GM12878 (cell line): ENCODE results near the gene PREX1. TPM values are rescaled to one million over a fixed set of nuclear protein-coding genes. Genes with fewer than 3 reads are reported as not detected.

Experiments used
- ATAC-seq: fragments of 200-7000 bp; cut with Tn5 transposase; 3 replicates; pipeline ENCODE4 v1.9.1; 2020; ENCODE audit warnings: mild to moderate bottlenecking, moderate library complexity
- BruUV-seq: library from RNA; stranded (reverse); fragments of 400-500 nt; replicated peaks from 2 replicates; lab custom pipeline; 2021; lab: Mats Ljungman, UMichigan
- CTCF ChIA-PET: fragments of 300-600 bp; sonication (Branson Sonifier 250); formaldehyde crosslinking; extraction: SDS; loops from one replicate; lab custom pipeline; 2021; ENCODE audit warnings: inconsistent platforms; lab: Yijun Ruan, JAX
- POLR2A ChIA-PET: fragments of 350-600 bp; formaldehyde crosslinking; extraction: SDS; loops from one replicate; lab custom pipeline; 2021; ENCODE audit warnings: inconsistent platforms; lab: Charles Lee
- RAD21 ChIA-PET: fragments of 300-600 bp; sonication (Branson Sonifier 250); formaldehyde crosslinking; loops from one replicate; lab custom pipeline; 2023; ENCODE audit warnings: antibody characterized with exemption; ENCODE audit not compliant: unreplicated experiment; lab: Charles Lee
- SMC1A ChIA-PET: fragments of 300-600 bp; sonication (Branson Sonifier 250); formaldehyde crosslinking; loops from one replicate; lab custom pipeline; 2023; ENCODE audit not compliant: unreplicated experiment, uncharacterized antibody; lab: Charles Lee
- DNase-seq: peaks from one replicate; pipeline ENCODE4 v3.0.0-alpha.2; 2011; ENCODE audit warnings: low read depth, low spot score
- FAIRE-seq: peaks from 3 replicates; lab custom pipeline; 2011; peaks lifted over from hg19 to GRCh38; lab: Jason Lieb, UNC
- H2AFZ ChIP-seq: 2 replicates; pipeline ENCODE4 v1.6.0; 2011; ENCODE audit warnings: low read depth, low read length, control low read depth; ENCODE audit not compliant: control insufficient read depth
- H3K27ac ChIP-seq: 2 replicates; pipeline ENCODE4 v1.5.1; 2011; ENCODE audit warnings: control low read depth; ENCODE audit not compliant: control insufficient read depth, insufficient read depth
- H3K27me3 ChIP-seq, 2 experiments: replicated peaks in 1 of 2; 2 replicates each; pipeline versions ENCODE4 v1.6.0 to v1.6.1; 2011; ENCODE audit warnings: low read length in 1 of 2; ENCODE audit not compliant: control insufficient read depth in 2 of 2, insufficient read depth in 2 of 2
- H3K36me3 ChIP-seq, 2 experiments: 2 replicates each; pipeline ENCODE4 v1.5.1; 2011; ENCODE audit warnings: low read length in 1 of 2; ENCODE audit not compliant: control insufficient read depth in 2 of 2, insufficient read depth in 2 of 2
- H3K4me1 ChIP-seq: 2 replicates; pipeline ENCODE4 v1.6.1; 2011; ENCODE audit warnings: mild to moderate bottlenecking, low read length, moderate library complexity, mixed read lengths; ENCODE audit not compliant: control insufficient read depth, insufficient read depth
- H3K4me2 ChIP-seq: 2 replicates; pipeline ENCODE4 v1.6.0; 2011; ENCODE audit warnings: control low read depth; ENCODE audit not compliant: control insufficient read depth, insufficient read depth
- H3K4me3 ChIP-seq: fragments of 200-600 bp; sonication (generic); 2 replicates; pipeline ENCODE4 v1.5.1; 2016
- H3K79me2 ChIP-seq: 2 replicates; pipeline ENCODE4 v1.6.0; 2011; ENCODE audit warnings: low read length; ENCODE audit not compliant: control insufficient read depth, insufficient read depth
- H3K9ac ChIP-seq: 2 replicates; pipeline ENCODE4 v1.8.0; 2011; ENCODE audit warnings: low read length, control low read depth, mixed read lengths; ENCODE audit not compliant: control insufficient read depth, insufficient read depth
- H3K9me3 ChIP-seq: replicated peaks from 3 replicates; pipeline ENCODE4 v1.5.1; 2011; ENCODE audit warnings: mild to moderate bottlenecking, low read length; ENCODE audit not compliant: control insufficient read depth, insufficient read depth
- H4K20me1 ChIP-seq: 2 replicates; pipeline ENCODE4 v1.6.0; 2011; ENCODE audit not compliant: control insufficient read depth, insufficient read depth
- BHLHE40 ChIP-seq, 2 experiments: fragments of 450-650 bp in 1 of 2; IDR thresholded peaks; 2 replicates each; pipeline ENCODE4 v1.6.1; 2011 to 2017; ENCODE audit warnings: low read depth in 2 of 2, borderline replicate concordance in 1 of 2, improper control_type of control experiment in 1 of 2, low read length in 1 of 2, mild to moderate bottlenecking in 1 of 2
- BRCA1 ChIP-seq: IDR thresholded peaks from 2 replicates; pipeline ENCODE4 v1.6.1; 2011; ENCODE audit warnings: low read depth, low read length, improper control_type of control experiment
- HCFC1 ChIP-seq: fragments of 150-350 bp; IDR thresholded peaks from 2 replicates; pipeline ENCODE4 v1.6.1; 2014; ENCODE audit warnings: low read length
- KDM1A ChIP-seq: fragments of 200-600 bp; sonication (generic); IDR thresholded peaks from 2 replicates; pipeline ENCODE4 v1.6.1; 2016; ENCODE audit warnings: borderline replicate concordance
- RB1 ChIP-seq: fragments of 450-650 bp; formaldehyde crosslinking; IDR thresholded peaks from 2 replicates; pipeline ENCODE4 v1.6.1; 2017; ENCODE audit warnings: mild to moderate bottlenecking, borderline replicate concordance
- SRF ChIP-seq, 2 experiments: IDR thresholded peaks; 2 replicates each; pipeline ENCODE4 v1.6.1; 2011; ENCODE audit warnings: low read depth in 2 of 2, low read length in 2 of 2, mild to moderate bottlenecking in 1 of 2, moderate library complexity in 1 of 2
- USF2 ChIP-seq: IDR thresholded peaks from 2 replicates; pipeline ENCODE4 v1.6.1; 2011; ENCODE audit warnings: low read depth, low read length, improper control_type of control experiment, borderline replicate concordance
- ZNF24 ChIP-seq: fragments of 450-650 bp; IDR thresholded peaks from 2 replicates; pipeline ENCODE4 v1.6.1; 2017; ENCODE audit warnings: antibody characterized with exemption, mild to moderate bottlenecking
- WGBS: methylation state at CpG from one replicate; pipeline ENCODE4 v1.1.6; 2016; ENCODE audit warnings: low lambda C conversion rate; ENCODE audit not compliant: insufficient replicate concordance, insufficient coverage; ENCODE audit errors: missing lambda C conversion rate; 5-methylcytosine and 5-hydroxymethylcytosine counted together
- in situ Hi-C: fragments of 300-500 bp; cut with MboI; formaldehyde crosslinking; loops from 9 replicates; pipeline ENCODE4 v1.14.3; 2018; ENCODE audit warnings: mixed read lengths
- intact Hi-C: fragments of 100-400 bp; cut with micrococcal nuclease; formaldehyde crosslinking; loops from one replicate; pipeline ENCODE4 v1.14.2; 2022; ENCODE audit not compliant: unreplicated experiment
- polyA plus RNA-seq, 11 experiments: library from polyadenylated mRNA; depleted of rRNA in 4 of 11; unstranded in 6 of 11; stranded (reverse) in 5 of 11; fragments of >200 nt; fragmentation: Nextera tagmentation in 4 of 11; fragmentation: Illumina TruSeq in 1 of 11; extraction: Ambion mirVana in 4 of 11; extraction: Trizol in 1 of 11; gene quantifications; 1 replicate in 1 of 11; 2 replicates in 10 of 11; pipeline versions ENCODE4 v1.2.1 to v1.2.3, GENCODE V29; 2011 to 2016; ENCODE audit warnings: inconsistent platforms in 2 of 11, missing spikeins in 2 of 11, low read depth in 1 of 11
- total RNA-seq, 4 experiments: library from RNA; depleted of rRNA in 3 of 4; stranded (reverse); fragments of >200 nt in 3 of 4; fragmentation: Illumina TruSeq in 1 of 4; extraction: Trizol in 1 of 4; gene quantifications; 2 replicates each; pipeline versions ENCODE4 v1.2.1 to v1.2.3, GENCODE V29; 2013 to 2021

Gene PREX1
- total and polyA plus RNA-seq, 10 of the 15 experiments (the other 5 are each of a cell fraction or from before 2014, with no cell fraction given): 2.6 to 114 (median 38.9) TPM

- ChIA-PET CTCF (no interaction called here), POLR2A (interaction anchor here (0.5 kb wide), 1 partner anchor 1004 kb away, joined by 3 read pairs; no protein-coding TSS in a partner anchor), SMC1A (interaction anchor here (1.1 kb wide), 1 partner anchor 283 kb away, joined by 3 read pairs; no protein-coding TSS in a partner anchor), RAD21 (no interaction called here)
- Histone ChIP-seq H3K9me3 (no peaks in the 10 kb centered on the region), H3K36me3 (peaks cover 42 to 62% of the 10 kb centered on the region in 2 experiments), H3K27ac (no peak overlapping the region), H4K20me1 (no peaks in the 10 kb centered on the region; the same call in 1 of the 2 replicates), H2AFZ (no peak overlapping the region), H3K9ac (no peak overlapping the region), H3K79me2 (no peaks in the 10 kb centered on the region), H3K4me2 (no peak overlapping the region), H3K4me1 (no peaks in the 10 kb centered on the region), H3K4me3 (no peak overlapping the region), H3K27me3 (no peaks in the 10 kb centered on the region)
- BruUV-seq: no TSS peak
- no peak for ATAC-seq
- in situ Hi-C loops (no loop called here), intact Hi-C loops (no loop called here)
- no peak for FAIRE-seq
- no peak for DNase-seq
- TF ChIP-seq HCFC1: no peak
- TF ChIP-seq BRCA1: no peak
- no peak for TF ChIP-seq ZNF24
- no peak for TF ChIP-seq SRF (IDR thresholded peaks at IDR 0.05; ENCODE audit: low read depth in 2 of 2, low read length in 2 of 2)
- no peak for TF ChIP-seq RB1
- no peak for TF ChIP-seq BHLHE40 (IDR thresholded peaks at IDR 0.05; ENCODE audit: borderline replicate concordance in 1 of 2, low read depth in 2 of 2, low read length in 1 of 2)
- TF ChIP-seq KDM1A: no peak
- no peak for TF ChIP-seq USF2
- WGBS: 88% methylated on average over 13 of the region's 13 CpGs
These were observed 182.1 kb downstream of the PREX1 start for GRCh38 chr20:48645666-48646065.
